Activated CD4-positive, alpha-beta T cell treated with anti-CD3 and anti-CD28 coated beads, Interleukin-2, Interleukin-4, amounts not matched to agents 100 ng/mL and 50 ng/mL, durations not matched to agents 16 hours and 8 hours (primary cell): ENCODE data around the gene AUH.

Source experiments
- DNase-seq: peaks from one replicate; pipeline ENCODE4 v3.0.0-alpha.2; 2020; ENCODE audit warnings: low spot score

AUH gene

GRCh38 chr9:91295357-91295756 lies 66.4 kb downstream of the AUH start:
- DNase-seq = no peak

DNA sequence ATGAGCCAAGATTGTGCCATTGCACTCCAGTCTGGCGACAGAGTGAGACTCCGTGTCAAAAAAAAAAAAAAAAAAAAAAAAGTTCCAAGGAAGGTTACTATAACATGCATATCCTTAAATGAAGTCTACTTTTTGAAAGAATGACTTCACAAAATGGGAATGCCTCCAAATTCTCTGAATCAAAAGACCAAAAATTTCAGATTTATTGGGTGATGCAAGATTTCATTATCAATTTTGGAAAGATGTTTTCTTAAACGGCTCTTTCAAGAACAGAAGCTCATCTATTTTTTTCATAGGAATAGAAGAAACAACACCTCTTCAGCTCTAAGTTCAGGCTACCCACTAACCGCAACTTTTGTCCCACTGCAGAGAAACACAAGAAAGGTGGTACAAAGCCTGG lies 69.9 kb downstream of the AUH start:
- DNase-seq = no peak

- DNase-seq = no peak
Measured at GRCh38 chr9:91289244-91289643, 72.5 kb downstream of the AUH start.

DNA sequence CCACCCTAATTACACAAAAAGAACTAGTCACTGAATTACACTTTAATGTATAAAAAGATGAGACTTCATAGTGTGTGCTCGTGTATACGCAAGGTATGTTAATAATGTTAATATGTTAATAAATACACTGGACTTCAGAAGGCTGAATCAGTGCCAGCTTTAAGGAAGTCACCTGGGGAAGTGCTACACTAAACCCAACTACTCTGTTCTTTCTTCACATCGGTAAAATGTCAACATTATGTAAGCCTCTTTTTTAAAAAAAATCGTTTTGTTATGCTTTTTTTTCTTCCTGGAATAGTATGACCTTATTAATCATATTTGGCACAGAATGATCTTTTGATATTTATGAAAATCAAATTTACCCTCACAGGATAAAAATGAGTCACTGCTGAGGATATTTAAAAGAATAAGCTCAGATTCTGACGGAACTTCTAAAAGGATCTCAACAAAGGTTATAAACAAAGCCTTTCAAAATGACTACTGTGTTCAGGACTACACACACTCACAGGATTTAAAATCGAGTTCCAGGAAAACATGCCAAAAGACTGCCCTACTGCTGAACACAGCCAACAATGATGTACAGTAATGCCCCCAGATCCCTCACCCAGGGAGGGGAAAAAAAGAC lies 75.9 kb downstream of the AUH start:
- DNase-seq = peak; percentile 25

DNA sequence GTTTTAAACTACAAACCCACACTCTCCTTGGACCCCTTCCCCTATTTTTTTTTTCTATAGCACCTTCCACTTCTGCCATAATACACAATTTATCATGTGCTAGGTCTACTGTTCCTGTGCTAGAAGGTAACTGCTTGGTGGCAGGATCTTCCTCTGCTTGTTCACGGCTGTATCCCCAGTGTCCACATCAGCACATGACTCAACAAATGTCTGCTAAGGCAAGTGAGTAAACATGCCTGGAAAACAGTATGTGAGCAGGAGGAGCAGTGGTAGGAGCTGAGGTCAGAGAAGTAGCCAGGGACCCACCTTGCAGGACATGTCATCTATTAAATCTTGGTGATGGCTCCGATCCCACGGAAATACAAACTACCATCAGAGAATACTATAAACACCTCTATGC lies 79.4 kb downstream of the AUH start:
- DNase-seq = no peak

- DNase-seq = no peak
Measured at GRCh38 chr9:91279296-91280204, 82.2 kb downstream of the AUH start.

- DNase-seq = no peak
Measured at GRCh38 chr9:91276513-91276912, 85.2 kb downstream of the AUH start.

- DNase-seq = no peak
Measured at GRCh38 chr9:91275655-91276054, 86.1 kb downstream of the AUH start.

DNA sequence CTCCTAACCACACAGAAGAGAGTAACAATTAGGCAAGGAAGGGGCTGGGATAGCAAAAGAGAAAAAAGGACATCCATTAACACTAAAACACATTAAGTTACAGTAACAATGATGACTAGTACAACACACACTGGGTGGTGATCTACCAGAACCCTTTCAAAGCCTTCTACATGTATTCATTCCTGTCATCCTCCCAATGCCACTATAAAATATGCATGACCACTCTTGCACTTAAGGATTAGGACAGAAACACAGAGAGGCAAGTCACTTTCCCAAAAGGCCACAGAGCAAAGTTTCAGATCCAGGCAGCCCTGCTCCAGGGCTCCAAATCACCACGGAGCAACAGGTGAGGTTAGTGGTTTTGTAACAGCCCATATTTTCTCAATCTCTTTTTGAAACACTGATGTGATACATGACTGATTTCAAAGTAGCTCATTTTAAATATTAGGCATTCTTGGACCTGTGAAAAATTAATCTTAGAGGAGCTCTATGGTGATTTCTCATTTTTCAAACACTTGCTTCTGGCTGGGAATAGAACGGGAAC lies 86.7 kb downstream of the AUH start:
- DNase-seq = no peak

DNA sequence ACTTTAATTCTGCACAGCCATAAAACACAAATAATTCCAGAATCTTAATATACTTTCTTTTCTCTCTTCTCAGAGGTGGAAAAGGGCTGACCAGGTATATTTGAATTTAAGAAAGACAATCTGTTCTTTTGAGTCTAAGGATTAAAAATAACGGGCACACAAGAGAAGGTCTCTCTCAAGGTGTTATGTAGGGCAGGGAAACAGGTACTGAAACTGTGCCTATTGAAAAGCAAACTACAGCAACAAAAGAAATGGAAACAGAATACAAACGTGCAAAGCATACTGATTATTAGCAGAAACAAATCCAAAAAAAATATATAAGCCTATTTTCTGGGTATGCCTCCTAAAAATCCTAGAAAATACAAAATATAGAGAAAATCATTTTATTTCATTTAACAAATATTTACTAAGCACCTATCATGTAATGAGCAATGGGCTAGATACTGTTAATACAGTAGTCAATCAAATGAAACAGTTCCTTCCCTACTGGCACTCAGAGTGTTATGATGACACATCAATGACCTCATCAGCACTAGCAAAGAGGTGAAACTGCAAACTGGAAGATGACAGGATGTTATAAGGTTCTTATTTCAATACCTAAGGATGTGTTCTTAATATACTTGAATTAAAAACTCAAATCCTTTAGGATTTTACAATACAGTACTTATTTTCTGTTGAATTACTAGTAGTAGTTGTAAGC lies 87.7 kb downstream of the AUH start:
- peak; percentile 63 for DNase-seq

DNA sequence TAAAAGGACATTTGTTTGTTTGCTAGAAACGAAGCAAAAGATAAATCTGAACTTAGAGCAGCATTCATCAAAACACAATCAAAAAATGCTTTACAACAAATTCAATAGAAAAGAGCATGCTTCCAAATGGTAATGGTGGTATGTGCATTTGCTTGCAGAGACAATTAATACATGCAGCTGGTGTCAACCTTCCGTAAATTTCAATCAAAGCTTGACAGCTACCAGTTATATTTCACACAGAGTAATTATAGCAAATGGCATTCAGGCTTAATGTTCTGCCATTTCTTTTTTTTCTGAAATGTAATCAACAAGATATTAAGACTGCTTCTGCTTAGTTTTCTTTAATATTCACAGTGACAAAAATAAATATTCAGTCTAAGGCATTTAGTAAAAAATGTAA lies 90.6 kb downstream of the AUH start:
- no peak for DNase-seq

- no peak for DNase-seq
Measured at GRCh38 chr9:91269907-91270491, 91.7 kb downstream of the AUH start.

- no peak for DNase-seq
Measured at GRCh38 chr9:91266448-91266847, 95.3 kb downstream of the AUH start.

- DNase-seq = no peak
Measured at GRCh38 chr9:91265514-91265913, 96.2 kb downstream of the AUH start.

DNA sequence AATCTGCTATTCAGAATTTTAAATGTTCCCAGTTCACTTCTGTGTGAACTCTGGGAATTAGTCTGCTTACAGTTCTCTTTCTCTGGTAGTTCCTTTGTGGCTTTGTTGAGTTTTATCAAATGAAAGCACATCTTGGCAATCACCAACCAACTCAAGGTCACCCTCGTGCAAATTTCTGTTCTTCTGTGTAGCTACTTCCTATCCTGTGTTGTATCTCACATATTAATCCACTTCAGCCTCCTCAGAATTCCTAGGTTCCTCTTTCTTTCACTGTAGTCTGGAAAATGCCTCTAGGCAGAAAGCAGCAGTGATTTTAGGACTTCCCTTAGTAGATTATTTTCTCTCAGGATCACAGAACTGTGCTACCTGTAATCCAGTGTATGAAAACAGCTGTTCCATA lies 100.3 kb downstream of the AUH start:
- no peak for DNase-seq

GRCh38 chr9:91259162-91259561 lies 102.6 kb downstream of the AUH start:
- DNase-seq = no peak

DNA sequence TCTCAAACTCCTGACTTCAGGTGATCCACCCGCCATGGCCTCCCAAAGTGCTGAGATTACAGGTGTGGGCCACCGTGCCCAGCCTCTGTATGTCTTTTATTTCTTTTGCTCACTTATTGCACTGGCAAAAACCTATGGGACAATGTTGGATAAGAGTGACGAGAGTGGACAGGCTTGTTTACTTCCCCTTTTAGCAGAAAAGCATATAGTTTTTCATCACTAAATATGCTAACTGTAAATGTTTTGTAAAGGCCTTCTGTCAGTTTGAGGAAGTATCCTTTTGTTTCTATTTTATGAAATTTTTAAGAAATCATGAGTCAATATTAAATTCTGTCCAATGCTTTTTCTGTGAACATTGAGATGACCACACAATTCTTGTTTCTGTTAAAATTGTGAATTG lies 103.3 kb downstream of the AUH start:
- no peak for DNase-seq

- DNase-seq = no peak
Measured at GRCh38 chr9:91256235-91256634, 105.5 kb downstream of the AUH start.

GRCh38 chr9:91255327-91255726 lies 106.4 kb downstream of the AUH start:
- no peak for DNase-seq

- peak; percentile 58 for DNase-seq
Measured at GRCh38 chr9:91253488-91253887, 108.2 kb downstream of the AUH start.

DNA sequence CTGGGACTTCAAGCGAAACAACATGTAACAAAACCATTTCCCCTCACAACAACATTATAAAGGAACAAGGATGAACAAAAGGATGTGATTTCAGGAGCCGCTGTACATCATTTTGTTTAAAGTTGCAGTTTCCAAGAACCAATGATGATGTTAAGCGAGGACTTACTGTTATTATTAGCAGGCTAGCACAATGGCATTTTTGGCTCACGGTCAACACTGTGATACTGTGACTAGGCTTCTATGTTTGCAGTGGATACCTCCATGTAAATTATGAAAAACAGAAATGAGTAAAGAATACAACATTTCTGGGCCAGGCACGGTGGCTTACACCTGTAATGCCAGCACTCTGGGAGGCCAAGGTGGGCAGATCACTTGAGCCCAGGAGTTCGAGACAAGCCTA lies 113.0 kb downstream of the AUH start:
- no peak for DNase-seq

- no peak for DNase-seq
Measured at GRCh38 chr9:91247278-91247677, 114.4 kb downstream of the AUH start.
